ENCODE data around the gene MRPS34.

DNA sequence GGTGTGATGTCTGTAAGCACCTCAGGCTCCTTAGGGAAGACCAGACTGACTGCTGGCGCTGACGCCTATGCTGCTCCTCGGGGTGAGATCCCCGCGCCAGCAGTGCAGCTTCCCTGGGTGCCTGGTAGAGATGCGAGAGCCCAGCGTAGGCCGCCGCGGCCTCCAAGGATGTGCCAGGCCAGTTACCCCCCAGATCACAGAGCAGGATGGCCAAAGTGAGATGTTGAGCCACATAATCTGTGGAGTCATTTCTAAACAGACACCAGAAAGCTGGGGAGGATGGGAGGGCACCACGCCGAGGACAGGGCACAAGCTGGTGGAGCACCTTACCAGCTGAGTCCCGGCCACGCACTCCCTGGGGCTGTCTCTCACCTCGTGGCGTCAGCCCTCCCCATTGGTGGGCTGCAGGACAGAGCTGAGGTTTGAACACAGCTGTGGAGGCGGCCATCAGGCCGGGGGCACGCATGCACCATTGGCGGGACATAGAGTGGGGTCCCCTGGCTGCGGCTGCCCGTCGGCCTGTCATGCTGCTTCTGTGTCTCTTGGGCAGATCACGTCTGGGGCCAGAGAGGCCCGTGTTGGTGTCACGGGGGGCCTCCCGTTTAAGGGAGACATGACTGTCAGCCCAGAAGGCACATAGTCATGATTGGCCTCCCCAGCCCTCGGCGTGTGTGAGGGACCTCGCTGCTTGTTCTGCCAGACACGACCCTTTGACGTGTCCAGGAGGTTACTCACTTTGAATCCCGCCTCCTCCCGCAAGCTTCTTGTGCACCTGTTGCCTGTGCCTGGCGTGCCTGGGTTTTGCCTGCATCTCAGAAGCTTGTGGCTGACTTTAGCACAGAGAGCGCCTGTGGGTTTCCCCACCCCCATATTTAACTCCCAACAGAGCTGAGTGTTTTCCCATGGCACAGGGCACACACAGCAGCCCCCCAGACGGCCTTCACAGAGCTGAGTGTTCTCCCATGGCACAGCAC, 45.0 kb downstream of the MRPS34 start:
- TF ChIP-seq, protein P1, sequence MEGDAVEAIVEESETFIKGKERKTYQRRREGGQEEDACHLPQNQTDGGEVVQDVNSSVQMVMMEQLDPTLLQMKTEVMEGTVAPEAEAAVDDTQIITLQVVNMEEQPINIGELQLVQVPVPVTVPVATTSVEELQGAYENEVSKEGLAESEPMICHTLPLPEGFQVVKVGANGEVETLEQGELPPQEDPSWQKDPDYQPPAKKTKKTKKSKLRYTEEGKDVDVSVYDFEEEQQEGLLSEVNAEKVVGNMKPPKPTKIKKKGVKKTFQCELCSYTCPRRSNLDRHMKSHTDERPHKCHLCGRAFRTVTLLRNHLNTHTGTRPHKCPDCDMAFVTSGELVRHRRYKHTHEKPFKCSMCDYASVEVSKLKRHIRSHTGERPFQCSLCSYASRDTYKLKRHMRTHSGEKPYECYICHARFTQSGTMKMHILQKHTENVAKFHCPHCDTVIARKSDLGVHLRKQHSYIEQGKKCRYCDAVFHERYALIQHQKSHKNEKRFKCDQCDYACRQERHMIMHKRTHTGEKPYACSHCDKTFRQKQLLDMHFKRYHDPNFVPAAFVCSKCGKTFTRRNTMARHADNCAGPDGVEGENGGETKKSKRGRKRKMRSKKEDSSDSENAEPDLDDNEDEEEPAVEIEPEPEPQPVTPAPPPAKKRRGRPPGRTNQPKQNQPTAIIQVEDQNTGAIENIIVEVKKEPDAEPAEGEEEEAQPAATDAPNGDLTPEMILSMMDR (optimal IDR thresholded peaks at IDR 0.05 in 1 of 3, IDR thresholded peaks at IDR 0.05 in 1 of 3, conservative IDR thresholded peaks at IDR 0.05 in 1 of 3; ENCODE audit: extremely low read depth in 1 of 3, insufficient read depth in 2 of 3, low read length in 3 of 3), result no peak
- TF ChIP-seq EZH2 (IDR thresholded peaks at IDR 0.05; ENCODE audit: low read length), result no peak

All from keratinocyte (primary cell).